GM12891 (cell line): Measurements from ENCODE around the gene KDM2B.

Source experiments
- PAX5 ChIP-seq: IDR thresholded peaks from 2 replicates; pipeline ENCODE4 v1.6.1; 2011; ENCODE audit warnings: low read length, moderate library complexity, mild to moderate bottlenecking; ENCODE audit not compliant: insufficient read depth, severe bottlenecking
- POLR2A ChIP-seq: IDR thresholded peaks from 2 replicates; pipeline ENCODE4 v1.6.1; 2011; ENCODE audit warnings: low read depth, low read length, control low read depth
- POLR2AphosphoS5 ChIP-seq: IDR thresholded peaks from 2 replicates; pipeline ENCODE4 v1.6.1; 2011; ENCODE audit warnings: low read depth, low read length, control low read depth
- SPI1 ChIP-seq: IDR thresholded peaks from 2 replicates; pipeline ENCODE4 v1.6.1; 2011; ENCODE audit warnings: low read depth, low read length, control low read depth
- TAF1 ChIP-seq: IDR thresholded peaks from 2 replicates; pipeline ENCODE4 v1.6.1; 2011; ENCODE audit warnings: low read depth, low read length, control low read depth

DNA sequence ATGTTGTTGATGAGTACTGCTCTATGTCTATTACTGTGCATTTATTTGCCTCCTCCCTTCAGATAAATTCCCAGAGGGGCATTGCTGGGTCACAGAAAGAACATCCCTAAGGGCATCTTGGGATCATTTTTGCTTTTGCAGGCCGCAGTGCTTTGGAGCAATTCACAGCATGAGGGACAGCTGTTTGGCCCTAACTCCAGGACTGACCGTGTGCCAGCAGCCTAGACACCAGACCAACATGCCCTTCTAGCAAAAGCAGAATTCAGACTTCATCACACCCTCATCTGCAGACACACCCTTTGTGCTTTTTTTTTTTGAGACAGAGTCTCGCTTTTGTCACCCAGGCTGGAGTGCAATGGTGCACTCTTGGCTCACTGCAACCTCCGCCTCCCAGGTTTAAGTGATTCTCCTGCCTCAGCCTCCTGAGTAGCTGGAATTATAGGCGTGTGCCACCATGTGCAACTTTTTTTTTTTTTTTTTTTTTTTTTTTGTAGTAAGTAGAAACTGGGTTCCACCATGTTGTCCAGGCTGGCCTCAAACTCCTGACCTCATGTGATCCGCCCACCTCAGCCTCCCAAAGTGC is 149.9 kb downstream of the KDM2B start:
- TF ChIP-seq POLR2AphosphoS5 (no peak), POLR2A (no peak), SPI1 (no peak), TAF1 (no peak), PAX5 (no peak)
